Measurements from ENCODE around the gene MXD3.

DNA sequence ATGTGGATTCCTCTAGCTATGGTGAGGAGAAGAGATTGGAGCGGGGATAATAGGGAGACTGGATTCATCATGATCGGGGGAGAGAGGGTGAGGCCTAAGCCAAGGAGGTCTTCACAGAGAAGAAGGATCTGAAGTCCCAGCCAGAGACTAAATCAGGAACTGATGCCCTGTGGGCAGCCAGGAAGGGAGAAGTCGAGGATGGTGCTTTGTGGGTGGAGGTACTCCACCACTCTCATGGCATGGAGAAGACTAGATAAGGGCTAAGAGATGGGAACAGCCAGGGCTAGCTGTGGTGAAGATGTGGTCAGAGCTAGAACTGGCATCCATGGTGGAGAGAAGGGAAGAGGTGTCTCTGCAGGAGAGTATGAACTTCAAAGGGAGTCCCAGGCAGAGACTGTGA is 43.0 kb upstream of the MXD3 start:
- TF ChIP-seq EZH2phosphoT487 (IDR thresholded peaks at IDR 0.05; ENCODE audit: low read length): no peak
- TF ChIP-seq EZH2 (optimal IDR thresholded peaks at IDR 0.05; ENCODE audit: low read depth, low read length): no peak
- TF ChIP-seq CTCF (IDR thresholded peaks at IDR 0.05; ENCODE audit: low read length): no peak

Data from MM.1S (cell line).